Measurements from ENCODE around the gene RSF1.
A peak's percentile ranks its signal among the peaks of the same experiment; 100 is the strongest.
"Not testable (repeated sequence)": the region's sequence is repeated elsewhere in the genome, so short reads cannot be mapped to it uniquely, and the experiment has no call there.

The RSF1 gene

GRCh38 chr11:77672264-77672663 is 148.3 kb downstream of the RSF1 start:
- DNase-seq (ENCODE audit: low read depth): no peak

DNA sequence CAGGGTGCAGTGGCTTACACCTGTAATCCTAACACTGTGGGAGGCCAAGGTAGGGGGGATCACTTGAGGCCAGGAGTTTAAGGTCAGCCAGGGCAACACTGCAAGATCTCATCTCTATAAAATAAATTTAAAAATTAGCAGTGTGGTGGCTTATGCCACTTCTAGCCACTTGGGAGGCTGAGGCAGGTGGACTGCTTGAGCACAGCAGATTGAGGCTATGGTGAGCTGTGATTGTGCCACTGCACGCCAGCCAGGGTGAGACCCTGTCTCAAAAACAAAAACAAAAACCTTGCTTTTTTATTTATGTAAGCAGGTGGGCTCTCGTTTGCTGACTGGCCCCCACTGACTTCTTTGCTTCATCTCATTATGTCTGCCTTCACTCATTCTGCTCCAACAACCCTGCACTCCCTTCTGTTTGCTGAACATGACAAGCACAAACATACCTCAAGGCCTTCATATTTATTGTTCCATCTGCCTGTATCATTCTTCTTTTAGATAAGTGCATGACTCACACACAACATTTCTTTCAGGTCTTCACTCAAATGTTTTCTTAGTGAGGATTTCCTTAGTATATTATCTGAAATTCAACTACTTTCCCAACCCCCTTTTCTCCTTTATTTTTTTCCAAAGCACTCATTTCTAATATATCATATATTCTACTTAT is 150.5 kb downstream of the RSF1 start:
- DNase-seq (ENCODE audit: low read depth): no peak

DNA sequence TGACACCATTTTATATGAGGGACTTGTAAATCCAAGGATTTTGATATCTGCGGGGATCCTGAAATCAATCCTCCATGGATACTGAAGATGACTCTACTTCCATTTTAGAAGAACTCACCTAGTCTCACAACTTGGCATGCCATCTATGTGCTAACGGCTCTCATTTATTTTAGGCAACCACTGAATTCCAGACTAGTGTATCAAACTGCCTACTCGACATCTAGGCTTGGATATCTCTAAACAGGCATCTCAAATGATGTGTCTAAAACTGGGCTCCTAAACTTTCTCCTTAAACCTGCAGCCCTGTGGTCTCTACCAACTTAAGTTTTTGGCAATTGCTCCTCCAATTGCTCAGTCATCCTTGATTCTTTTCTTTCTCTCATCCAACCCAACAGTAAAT is 151.8 kb downstream of the RSF1 start:
- no peak for DNase-seq (ENCODE audit: low read depth)

- no peak for DNase-seq (ENCODE audit: low read depth)
Measured at GRCh38 chr11:77665240-77665965, 155.1 kb downstream of the RSF1 start.

GRCh38 chr11:77661670-77662069 is 158.9 kb downstream of the RSF1 start:
- no peak for DNase-seq (ENCODE audit: low read depth)

GRCh38 chr11:77660947-77661346 is 159.6 kb downstream of the RSF1 start:
- no peak for DNase-seq (ENCODE audit: low read depth)

- DNase-seq (ENCODE audit: low read depth): no peak
Measured at GRCh38 chr11:77658213-77659013, 162.1 kb downstream of the RSF1 start.

DNA sequence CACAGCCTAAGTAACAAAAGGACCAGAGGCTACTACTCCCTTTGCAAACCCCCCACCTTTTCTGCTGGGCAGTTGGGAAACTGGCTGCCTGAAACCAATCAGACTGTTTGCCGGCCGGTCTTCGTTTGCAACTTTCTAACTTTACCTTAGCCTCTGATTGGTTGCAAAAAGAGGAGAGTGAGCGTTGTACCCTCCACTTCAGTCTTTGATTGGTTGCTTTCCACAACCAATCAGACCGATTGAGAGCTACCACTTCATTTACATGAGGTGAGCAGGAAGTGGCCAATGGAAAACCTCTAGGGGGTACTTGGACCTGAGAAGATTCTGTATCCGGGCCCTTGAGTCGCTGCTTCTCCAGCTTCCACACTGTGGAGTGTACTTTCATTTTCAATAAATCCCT is 164.2 kb downstream of the RSF1 start:
- no peak for DNase-seq (ENCODE audit: low read depth)

DNA sequence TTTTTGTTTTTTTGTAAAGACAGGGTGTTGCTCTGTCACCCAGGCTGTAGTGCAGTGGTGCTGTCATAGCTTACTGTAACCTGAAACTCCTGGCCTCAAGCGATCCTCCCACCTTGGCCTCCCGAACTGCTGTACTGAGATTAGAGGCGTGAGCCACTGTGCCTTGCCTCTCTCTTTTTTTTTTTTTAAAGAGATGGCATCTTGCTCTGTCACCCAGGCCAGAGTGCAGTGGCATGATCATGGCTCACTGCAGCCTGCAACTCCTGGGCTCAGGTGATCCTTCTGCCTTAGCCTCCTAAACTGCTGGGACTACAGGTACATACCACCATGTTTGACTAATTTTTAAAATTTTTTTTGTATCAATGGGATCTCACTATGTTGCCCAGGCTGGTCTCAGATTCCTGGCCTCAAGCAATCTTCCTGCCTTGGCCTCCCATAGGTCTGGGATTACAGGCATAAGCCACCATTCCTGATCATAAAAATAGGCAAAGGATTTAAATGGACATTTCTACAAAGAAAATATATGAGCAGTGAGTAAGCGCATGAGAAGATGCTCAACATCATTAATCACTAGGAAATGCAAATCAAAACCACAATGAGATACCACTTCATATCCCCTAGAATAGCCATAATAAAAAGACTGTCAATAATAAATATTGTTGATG is 165.6 kb downstream of the RSF1 start:
- no peak for DNase-seq (ENCODE audit: low read depth)

- no peak for DNase-seq (ENCODE audit: low read depth)
Measured at GRCh38 chr11:77650123-77650522, 170.4 kb downstream of the RSF1 start.

GRCh38 chr11:77647654-77648305 is 172.7 kb downstream of the RSF1 start:
- DNase-seq (ENCODE audit: low read depth): no peak

- DNase-seq (ENCODE audit: low read depth): no peak
Measured at GRCh38 chr11:77644887-77645286, 175.6 kb downstream of the RSF1 start.

DNA sequence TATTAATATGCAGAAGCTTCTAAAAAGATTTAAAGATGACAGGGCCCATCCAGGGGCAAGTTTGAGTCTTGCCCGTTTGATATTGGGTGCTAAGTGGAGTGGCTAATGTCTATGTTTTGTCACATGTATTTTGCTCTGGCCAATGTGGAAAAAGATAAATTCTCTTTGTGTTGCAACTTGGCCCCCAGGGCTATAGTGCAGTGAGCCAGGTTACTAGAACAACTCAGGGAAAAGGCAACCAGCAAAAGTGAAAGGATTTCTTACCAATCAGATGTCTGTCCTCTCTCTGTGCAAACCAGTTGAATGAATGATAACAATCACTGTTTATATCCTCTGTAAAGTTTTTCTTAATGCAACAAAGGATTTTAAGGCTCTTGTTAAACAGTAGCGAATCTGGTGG is 178.3 kb downstream of the RSF1 start:
- no peak for DNase-seq (ENCODE audit: low read depth)

GRCh38 chr11:77637345-77638165 is 183.0 kb downstream of the RSF1 start, which contains the start of gene CLNS1A:
Gene CLNS1A (minus strand): TSS chr11:77637794. CDS start chr11:77637714, 80 bp downstream.
- DNase-seq (ENCODE audit: low read depth): peak; percentile 56

DNA sequence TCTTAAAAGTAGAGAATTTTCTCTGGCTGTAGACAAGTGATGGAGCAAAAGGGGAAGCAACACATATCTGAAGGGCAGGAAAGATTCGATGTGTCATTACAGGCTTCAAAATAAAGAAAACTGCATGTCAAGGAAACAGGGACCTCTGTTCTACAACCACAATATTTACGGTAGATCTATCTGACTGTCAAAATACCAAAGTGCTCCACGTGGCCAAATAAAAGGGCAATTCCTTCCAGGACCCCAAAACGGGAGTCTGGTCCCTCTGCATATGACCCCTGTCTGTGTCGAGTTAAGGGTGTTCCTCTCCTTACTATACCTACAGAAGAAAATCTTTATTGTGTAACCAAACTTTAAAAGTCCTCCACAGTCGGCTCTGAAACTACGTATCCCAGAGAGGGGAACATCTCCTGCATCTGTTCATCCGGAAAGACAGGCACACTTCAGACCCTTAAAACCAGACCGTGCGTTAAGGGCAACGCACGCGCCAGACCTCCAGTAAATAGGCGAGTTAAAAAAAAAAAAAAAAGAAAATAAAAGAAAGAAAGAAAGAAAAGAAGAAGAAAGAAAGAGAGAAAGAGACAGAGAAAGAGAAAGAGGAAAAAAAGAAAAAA is 183.7 kb downstream of the RSF1 start:
- no peak for DNase-seq (ENCODE audit: low read depth)

DNA sequence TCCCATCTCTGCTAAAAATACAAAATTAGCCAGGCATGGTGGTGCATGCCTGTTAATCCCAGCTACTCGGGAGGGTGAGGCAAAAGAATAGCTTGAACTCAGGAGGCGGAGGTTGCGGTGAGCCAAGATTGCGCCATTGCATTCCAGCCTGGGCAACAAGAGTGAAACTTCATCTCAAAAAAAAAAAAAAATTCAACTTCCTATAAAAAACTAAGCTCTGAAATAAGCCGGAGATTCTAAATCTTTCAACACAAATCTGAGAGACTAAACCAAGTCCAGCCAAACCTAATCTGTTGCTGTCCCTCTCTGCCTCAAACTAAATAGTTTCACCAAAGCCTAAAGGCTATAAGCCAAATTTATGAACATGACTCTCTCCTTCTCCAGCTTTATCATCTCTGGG is 186.6 kb downstream of the RSF1 start:
- DNase-seq (ENCODE audit: low read depth): not testable (repeated sequence)

- DNase-seq (ENCODE audit: low read depth): no peak
Measured at GRCh38 chr11:77630157-77630710, 190.3 kb downstream of the RSF1 start.

- no peak for DNase-seq (ENCODE audit: low read depth)
Measured at GRCh38 chr11:77619576-77620198, 200.8 kb downstream of the RSF1 start.

DNA sequence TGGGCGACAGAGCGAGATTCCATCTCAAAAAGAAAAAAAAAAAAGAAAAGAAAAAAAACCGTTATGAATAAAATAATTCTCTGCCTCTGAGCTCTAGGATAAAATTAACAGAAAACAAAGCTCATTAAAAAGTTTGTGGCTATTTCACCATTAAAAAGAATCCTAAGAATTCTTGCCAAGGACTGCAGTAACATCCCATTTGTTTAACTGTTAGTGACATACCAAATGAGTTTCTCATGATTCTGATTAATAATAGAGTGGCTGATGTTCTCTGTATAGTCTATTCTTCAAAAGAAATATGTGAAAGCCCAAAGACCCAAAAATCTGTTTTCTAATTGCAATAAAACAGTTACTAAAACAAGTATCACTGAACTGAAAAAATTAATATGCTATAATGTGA is 202.6 kb downstream of the RSF1 start:
- no peak for DNase-seq (ENCODE audit: low read depth)

- DNase-seq (ENCODE audit: low read depth): no peak
Measured at GRCh38 chr11:77611921-77612320, 208.6 kb downstream of the RSF1 start.

Measured in T-helper 22 cell (primary cell).